Testis (tissue), 2 donors: ENCODE measurements around the gene CHM.

Experiments
- CTCF ChIP-seq, 3 experiments: fragments of 450-650 bp in 2 of 3; fragments of 200-600 bp in 1 of 3; sonication (generic) in 1 of 3; IDR thresholded peaks; one replicate each; pipeline ENCODE4 v1.5.1; 2016 to 2019; ENCODE audit warnings: antibody characterized with exemption in 3 of 3, mild to moderate bottlenecking in 2 of 3, moderate library complexity in 1 of 3
- POLR2A ChIP-seq: fragments of 450-650 bp; IDR thresholded peaks from one replicate; pipeline ENCODE4 v1.6.1; 2017; ENCODE audit warnings: antibody characterized with exemption, mild to moderate bottlenecking, moderate library complexity

GRCh38 chrX:86078650-86079049 is 31.3 kb upstream of the CHM start:
- TF ChIP-seq CTCF (IDR thresholded peaks at IDR 0.05): no peak
- no peak for TF ChIP-seq POLR2A
